Astrocyte (in vitro differentiated cells and primary cell): ENCODE results near the gene CBY1.

ENCODE experiments used
- EZH2 ChIP-seq: IDR thresholded peaks from 2 replicates; pipeline ENCODE4 v1.6.1; 2012; ENCODE audit warnings: mild to moderate bottlenecking, low read length, inconsistent platforms; ENCODE audit not compliant: insufficient read depth
- TF ChIP-seq, protein P1 (sequence below): IDR thresholded peaks from 2 replicates; pipeline ENCODE4 v1.5.1; 2011; ENCODE audit warnings: low read depth, mild to moderate bottlenecking, inconsistent platforms, low read length, moderate library complexity; ENCODE audit not compliant: insufficient read depth

DNA sequence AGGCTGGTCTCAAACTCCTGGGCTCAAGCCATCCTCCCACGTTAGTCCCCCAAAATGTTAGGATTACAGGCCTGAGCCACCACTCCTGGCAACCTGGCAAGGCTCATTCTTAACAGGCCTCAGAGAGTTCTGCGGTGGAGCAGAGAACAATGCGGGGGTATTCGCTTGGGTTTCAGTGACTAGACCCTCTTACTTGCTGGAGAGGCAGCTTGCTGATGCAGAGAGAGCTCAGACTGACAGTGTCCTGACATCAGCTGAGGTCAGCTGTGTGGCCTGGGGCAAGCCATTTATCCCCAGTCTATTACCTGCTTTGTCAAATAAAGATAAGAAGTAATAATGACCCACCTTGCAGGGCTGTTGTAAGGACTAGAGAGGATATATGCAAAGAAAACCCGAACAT is 46.2 kb upstream of the CBY1 start:
- TF ChIP-seq, protein P1, sequence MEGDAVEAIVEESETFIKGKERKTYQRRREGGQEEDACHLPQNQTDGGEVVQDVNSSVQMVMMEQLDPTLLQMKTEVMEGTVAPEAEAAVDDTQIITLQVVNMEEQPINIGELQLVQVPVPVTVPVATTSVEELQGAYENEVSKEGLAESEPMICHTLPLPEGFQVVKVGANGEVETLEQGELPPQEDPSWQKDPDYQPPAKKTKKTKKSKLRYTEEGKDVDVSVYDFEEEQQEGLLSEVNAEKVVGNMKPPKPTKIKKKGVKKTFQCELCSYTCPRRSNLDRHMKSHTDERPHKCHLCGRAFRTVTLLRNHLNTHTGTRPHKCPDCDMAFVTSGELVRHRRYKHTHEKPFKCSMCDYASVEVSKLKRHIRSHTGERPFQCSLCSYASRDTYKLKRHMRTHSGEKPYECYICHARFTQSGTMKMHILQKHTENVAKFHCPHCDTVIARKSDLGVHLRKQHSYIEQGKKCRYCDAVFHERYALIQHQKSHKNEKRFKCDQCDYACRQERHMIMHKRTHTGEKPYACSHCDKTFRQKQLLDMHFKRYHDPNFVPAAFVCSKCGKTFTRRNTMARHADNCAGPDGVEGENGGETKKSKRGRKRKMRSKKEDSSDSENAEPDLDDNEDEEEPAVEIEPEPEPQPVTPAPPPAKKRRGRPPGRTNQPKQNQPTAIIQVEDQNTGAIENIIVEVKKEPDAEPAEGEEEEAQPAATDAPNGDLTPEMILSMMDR: no peak
- no peak for TF ChIP-seq EZH2
